Stimulated activated CD4-positive, alpha-beta T cell treated with anti-CD3 and anti-CD28 coated beads, Interleukin-4, amount 100 ng/mL, for 24 hours (primary cell): Measurements from ENCODE around the gene ACOT12.

ENCODE experiments used
- DNase-seq: peaks from one replicate; pipeline ENCODE4 v3.0.0-alpha.2; 2020

Gene ACOT12

DNA sequence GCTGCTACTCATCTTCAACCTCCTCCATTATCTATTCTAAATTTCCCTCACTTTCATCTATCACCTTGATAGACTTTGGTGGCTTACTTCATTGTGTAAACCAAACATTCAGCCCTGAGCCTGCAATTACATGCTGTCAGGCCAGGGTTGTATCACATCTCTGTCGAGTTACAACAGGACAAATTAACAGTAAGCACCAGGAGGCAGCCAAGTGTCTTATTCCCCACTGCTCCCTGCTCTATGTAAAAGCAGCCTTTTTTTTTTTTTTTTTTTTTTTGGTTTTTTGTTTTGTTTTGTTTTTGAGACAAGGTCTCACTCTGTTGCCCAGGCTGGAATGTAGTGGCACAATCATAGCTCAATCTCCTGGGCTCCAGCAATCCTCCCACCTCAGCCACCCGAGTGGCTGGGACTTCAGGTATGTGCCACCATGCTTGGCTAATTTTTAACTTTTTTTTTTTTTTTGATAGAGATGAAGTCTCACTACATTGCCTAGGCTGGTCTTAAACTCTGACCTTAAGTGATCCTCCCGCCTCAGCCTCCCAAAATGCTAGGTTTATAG lies 107.8 kb downstream of the ACOT12 start:
- DNase-seq = no peak

DNA sequence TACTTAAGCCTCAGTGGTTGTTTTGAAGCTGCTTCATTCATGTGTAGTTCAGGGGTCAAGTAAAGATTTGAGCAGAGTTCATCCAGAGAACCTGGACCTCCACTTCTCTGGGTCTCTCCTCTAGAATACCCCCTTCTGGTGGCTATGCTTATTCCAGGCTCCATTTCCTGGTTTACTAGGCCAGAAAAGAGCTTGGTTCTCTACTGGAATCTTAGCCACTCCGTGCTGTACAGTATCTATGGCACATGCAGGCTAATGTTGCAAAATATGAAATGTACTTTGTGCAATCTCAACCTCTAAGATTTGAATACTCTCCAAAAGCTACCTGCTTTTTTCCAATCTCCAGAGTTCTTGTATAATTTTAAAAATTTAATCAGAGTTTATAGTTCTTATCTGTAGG lies 110.0 kb downstream of the ACOT12 start:
- DNase-seq = no peak
